ENCODE data around the gene ITGB1.
"Not testable (repeated sequence)": the region's sequence is repeated elsewhere in the genome, so short reads cannot be mapped to it uniquely, and the experiment has no call there.

ITGB1 gene

GRCh38 chr10:32980558-32981468 is 22.8 kb upstream of the ITGB1 start:
- DNase-seq (ENCODE audit: low read depth) = peak; percentile 97

- DNase-seq (ENCODE audit: low read depth) = no peak
These were observed 22.2 kb upstream of the ITGB1 start for GRCh38 chr10:32980242-32980557.

GRCh38 chr10:32979719-32980118 is 21.7 kb upstream of the ITGB1 start:
- DNase-seq (ENCODE audit: low read depth) = not testable (repeated sequence)

- peak; percentile 96 for DNase-seq (ENCODE audit: low read depth)
These were observed 21.0 kb upstream of the ITGB1 start for GRCh38 chr10:32979041-32979440.

GRCh38 chr10:32977846-32978809 is 20.1 kb upstream of the ITGB1 start:
- not testable (repeated sequence) for DNase-seq (ENCODE audit: low read depth)

- DNase-seq (ENCODE audit: low read depth) = no peak
These were observed 18.3 kb upstream of the ITGB1 start for GRCh38 chr10:32976338-32976737.

- no peak for DNase-seq (ENCODE audit: low read depth)
These were observed 14.9 kb upstream of the ITGB1 start for GRCh38 chr10:32972929-32973328.

GRCh38 chr10:32972460-32972859 is 14.4 kb upstream of the ITGB1 start:
- DNase-seq (ENCODE audit: low read depth) = no peak

GRCh38 chr10:32971536-32972091 is 13.6 kb upstream of the ITGB1 start:
- DNase-seq (ENCODE audit: low read depth) = no peak

- DNase-seq (ENCODE audit: low read depth) = no peak
These were observed 12.9 kb upstream of the ITGB1 start for GRCh38 chr10:32970910-32971309.

- no peak for DNase-seq (ENCODE audit: low read depth)
These were observed 6.2 kb upstream of the ITGB1 start for GRCh38 chr10:32964270-32964669.

GRCh38 chr10:32963096-32963495 is 5.1 kb upstream of the ITGB1 start:
- DNase-seq (ENCODE audit: low read depth) = no peak

GRCh38 chr10:32962521-32962920 is 4.5 kb upstream of the ITGB1 start:
- no peak for DNase-seq (ENCODE audit: low read depth)

GRCh38 chr10:32961895-32962369 is 3.9 kb upstream of the ITGB1 start:
- DNase-seq (ENCODE audit: low read depth) = no peak

GRCh38 chr10:32961343-32961894 is 3.4 kb upstream of the ITGB1 start:
- no peak for DNase-seq (ENCODE audit: low read depth)

GRCh38 chr10:32960022-32960421 is 2.0 kb upstream of the ITGB1 start:
- no peak for DNase-seq (ENCODE audit: low read depth)

GRCh38 chr10:32959006-32959920 is 1.2 kb upstream of the ITGB1 start:
- no peak for DNase-seq (ENCODE audit: low read depth)

GRCh38 chr10:32957341-32958084 is 517 bp downstream of the ITGB1 start:
- no peak for DNase-seq (ENCODE audit: low read depth)

- DNase-seq (ENCODE audit: low read depth) = no peak
These were observed 1.4 kb downstream of the ITGB1 start for GRCh38 chr10:32956365-32957197.

All from GM04504 (cell line).